ENCODE results near the gene TYROBP.
"Not testable (repeated sequence)": the region's sequence is repeated elsewhere in the genome, so short reads cannot be mapped to it uniquely, and the experiment has no call there.

Gene TYROBP

DNA sequence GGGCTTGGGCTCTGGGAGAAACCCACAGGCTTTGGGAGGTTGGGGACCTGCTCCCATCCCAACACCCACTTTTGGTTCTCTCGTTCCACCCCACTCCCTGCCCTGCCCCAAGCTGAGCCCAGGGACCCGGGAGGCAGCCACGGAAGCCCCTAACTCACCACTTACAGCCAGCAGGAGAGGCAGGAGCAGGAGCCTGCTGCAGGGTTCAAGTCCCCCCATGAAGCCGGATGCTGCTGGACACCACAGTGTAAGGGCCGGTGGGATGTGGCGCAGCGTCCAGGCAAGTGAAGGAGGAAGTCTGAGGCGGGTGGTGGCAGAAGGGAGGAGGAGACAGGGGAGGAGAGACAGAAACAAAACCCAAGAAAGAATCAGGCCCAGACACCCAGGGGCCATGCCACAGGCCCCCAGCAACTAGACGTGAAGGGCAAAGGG, at the start of gene TYROBP:
Gene TYROBP, minus strand, starts transcription at position 286 of the 432 bp plus-strand sequence. Its CDS starts 67 bp downstream, at position 219.
- no peak for DNase-seq (ENCODE audit: low spot score)

DNA sequence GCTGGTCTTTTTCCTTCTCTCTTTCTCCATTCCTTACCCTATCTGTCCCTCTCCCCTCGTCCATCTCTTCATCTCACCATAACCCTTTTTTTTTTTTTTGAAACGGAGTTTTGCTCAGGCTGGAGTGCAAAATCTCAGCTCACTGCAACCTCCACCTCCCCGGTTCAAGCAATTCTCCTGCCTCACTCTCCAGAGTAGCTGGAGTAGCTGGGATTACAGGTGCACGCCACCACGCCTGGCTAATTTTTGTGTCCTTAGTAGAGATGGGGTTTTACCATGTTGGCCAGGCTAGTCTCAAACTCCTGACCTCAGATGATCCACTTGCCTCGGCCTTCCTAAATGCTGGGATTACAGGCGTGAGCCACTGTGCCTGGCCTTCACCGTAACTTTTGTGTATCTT, 49.3 kb upstream of the TYROBP start:
- DNase-seq (ENCODE audit: low spot score): not testable (repeated sequence)

DNA sequence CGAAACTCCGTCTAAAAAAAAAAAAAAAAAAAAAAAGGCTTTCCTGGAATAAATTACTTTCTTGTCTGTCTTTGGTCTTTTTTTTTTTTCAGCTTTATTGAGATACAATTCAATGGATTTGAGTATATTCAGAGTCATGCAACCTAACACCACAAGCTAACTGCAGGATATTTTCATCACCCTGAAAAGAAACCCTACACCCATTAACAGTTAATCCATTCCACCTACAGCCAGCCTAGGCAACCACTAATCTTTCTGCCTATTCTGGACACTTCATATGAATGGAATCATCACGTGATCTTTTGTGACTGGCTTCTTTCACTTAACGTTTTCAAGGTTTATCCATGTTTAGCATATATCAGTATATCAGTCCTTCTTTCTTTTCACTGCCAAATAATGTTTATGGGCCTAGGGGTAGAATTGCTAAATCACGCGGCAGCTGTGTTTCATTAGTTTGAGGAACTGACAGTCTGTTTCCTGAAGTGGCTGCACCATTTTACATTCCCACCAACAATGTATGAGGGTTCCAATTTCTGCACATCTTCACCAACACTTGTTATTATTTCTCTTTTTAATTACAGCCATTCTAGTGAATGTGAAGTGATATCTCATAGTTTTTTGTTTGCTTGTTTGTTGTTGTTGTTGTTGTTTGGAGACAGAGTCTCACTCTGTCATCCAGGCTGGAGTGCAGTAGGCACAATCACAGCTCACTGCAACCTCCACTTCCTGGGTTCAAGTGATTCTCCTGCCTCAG, 48.0 kb upstream of the TYROBP start:
- DNase-seq (ENCODE audit: low spot score): no peak

DNA sequence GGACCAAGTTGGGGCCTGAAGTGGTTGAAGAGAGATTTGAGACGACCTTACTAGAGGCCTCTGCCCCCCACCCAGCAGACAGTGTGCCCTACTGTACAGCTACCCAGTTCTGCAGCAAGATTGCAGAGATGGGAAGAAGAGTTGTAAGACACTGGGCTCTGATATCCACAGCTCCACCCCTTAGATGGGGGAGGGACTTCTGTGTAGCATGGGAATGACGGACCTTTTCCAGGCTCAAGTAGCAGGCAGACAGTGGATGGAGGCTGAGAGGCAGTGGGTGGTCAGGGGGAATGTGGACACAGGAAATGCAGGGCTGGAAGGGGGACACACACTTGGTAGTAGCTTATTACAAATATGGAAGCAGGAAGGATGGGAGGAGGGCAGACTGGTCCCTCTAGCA, 41.0 kb upstream of the TYROBP start:
- no peak for DNase-seq (ENCODE audit: low spot score)

DNA sequence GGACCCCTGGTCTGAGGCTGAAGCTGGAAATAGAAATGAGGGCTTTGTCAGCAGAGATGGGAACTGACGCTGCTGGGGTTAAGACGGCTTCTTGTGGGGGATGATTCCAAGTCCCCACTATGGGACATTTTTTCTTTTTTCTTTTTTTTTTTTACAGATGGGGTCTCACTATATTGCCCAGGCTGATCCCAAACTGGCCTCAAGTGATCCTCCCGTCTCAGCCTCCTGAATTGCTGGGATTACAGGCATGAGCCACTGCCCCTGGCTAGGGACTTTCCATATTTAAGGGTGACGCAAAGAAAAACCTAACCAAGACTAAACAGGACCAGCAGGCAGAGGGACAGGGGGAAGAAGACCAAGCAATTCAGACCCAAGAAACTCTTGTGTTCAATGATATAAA, 38.1 kb upstream of the TYROBP start:
- DNase-seq (ENCODE audit: low spot score): no peak

DNA sequence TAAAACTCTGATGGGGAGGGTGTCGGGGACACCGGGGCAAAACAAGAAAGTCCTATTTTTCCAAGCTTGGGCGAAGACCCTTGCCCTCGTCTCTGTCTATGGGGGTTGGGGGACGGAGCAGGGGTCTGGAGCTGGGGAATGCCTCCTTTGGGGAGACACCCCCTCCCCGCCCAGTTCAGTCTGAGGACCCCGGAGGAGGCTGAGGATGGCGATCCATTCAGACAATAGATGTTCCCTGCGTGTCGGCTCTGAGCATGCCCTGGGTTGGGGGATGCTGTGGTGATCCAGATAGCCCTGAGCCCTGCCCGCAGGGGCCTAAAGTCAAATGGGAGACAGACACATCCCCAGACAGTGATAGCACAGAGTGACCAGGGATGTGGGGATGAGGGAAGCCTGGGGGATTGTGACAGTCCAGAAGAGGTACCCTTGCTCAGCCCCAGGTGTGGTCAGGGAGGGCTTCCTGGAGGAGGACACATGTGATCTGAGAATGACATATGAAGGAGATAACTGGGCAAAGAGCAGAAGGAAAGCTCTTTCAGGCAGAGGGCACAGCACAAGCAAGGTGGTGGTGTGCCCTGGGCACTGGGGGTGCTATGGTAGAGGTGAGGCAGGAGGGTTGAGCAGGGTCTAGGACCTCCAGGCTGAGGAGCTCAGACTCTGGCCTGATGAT, 37.2 kb upstream of the TYROBP start:
- DNase-seq (ENCODE audit: low spot score): no peak

DNA sequence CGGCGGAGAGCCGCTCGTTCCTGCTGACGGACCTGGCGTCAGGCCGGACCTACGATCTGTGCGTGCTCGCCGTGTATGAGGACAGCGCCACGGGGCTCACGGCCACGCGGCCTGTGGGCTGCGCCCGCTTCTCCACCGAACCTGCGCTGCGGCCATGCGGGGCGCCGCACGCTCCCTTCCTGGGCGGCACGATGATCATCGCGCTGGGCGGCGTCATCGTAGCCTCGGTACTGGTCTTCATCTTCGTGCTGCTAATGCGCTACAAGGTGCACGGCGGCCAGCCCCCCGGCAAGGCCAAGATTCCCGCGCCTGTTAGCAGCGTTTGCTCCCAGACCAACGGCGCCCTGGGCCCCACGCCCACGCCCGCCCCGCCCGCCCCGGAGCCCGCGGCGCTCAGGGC, 36.5 kb upstream of the TYROBP start:
- DNase-seq (ENCODE audit: low spot score): no peak

DNA sequence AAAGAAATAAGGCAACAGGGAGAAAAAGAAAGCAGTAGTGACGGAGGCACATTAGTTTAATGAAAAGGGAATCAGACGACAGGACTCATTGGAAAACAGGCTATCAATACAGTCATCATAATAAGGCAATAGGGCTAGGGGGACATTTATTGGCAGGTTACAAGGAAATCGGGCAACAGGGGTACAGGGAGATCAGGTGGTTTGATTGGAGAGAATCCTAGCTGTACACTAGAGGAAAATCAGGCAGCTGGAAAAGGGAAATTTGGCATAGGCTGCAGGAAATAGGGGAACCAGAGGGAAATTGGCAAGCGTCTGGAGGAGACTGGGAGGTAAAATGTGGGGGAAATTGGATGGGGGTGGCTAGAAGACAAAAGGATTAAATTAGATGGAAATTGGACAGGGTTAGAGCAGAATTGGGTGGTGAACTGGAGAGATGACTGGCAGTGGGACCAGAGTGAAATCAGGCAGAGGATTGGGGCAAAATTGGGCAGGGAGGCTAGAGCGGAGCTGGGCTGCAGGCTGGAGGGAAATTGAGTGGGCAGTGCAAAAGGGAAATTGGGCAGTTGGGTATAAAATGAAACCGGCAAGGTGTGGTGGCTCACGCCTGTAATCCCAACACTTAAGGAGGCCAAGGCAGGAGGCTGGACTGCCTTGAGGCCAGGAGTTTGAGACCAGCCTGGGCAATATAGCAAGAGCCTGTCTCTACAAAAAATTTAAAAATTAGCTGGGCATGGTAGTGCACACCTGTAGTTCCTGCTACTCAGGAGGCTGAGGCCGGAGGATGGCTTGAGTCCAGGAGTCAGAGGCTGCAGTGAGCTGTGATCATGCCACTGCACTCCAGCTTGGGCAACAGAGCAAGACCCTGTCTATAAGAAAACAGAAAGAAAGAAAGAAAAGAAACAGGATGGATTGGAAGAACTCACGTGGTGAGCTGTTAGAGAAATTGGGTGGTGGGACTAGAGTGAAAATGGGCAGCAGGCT, 35.5 kb upstream of the TYROBP start:
- DNase-seq (ENCODE audit: low spot score): no peak

DNA sequence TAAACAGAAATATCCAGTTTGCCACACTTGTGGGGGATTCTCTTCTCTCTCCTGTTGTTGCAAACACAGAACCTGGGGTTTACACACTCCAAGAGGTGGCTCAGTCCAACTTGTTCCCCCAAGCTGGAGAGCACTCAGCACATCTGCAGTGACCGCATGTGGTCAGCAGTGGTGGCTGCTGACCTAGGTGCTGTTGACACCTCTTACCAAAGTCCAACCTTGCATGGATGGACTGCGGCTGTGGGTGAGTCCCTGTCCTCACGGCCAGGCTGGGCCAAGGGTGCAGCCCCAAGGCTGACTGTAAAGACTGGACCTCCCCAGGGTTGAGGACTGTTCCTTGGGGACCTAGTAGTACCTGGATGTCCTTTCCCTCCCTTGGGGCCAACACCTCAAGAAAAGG, 34.1 kb upstream of the TYROBP start:
- no peak for DNase-seq (ENCODE audit: low spot score)

DNA sequence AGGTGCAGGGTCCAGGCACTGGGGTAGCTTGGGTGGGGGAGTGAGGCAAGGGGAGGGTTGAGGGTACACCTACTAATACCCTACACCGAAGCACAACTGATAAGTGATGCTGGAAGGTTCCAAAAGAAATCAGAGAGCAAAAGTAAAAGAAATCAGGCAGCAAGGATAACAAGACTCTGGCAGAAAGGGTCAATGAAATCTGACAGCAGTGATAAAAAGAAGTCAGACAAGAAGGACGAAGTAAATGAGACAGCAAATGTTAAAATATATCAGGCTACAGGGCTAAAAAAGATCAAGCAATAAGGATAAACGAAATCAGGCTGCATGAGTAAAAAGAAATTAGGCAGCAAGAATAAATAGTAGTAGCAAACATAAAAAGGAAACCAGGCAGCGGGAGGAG, 32.7 kb upstream of the TYROBP start:
- no peak for DNase-seq (ENCODE audit: low spot score)

DNA sequence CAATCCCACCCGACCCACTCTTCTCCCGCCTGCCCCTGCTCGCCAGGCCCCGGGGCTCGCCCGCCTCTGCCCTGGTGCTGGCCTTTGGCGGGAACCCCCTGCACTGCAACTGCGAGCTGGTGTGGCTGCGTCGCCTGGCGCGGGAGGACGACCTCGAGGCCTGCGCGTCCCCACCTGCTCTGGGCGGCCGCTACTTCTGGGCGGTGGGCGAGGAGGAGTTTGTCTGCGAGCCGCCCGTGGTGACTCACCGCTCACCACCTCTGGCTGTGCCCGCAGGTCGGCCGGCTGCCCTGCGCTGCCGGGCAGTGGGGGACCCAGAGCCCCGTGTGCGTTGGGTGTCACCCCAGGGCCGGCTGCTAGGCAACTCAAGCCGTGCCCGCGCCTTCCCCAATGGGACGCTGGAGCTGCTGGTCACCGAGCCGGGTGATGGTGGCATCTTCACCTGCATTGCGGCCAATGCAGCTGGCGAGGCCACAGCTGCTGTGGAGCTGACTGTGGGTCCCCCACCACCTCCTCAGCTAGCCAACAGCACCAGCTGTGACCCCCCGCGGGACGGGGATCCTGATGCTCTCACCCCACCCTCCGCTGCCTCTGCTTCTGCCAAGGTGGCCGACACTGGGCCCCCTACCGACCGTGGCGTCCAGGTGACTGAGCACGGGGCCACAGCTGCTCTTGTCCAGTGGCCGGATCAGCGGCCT, 32.1 kb upstream of the TYROBP start:
- no peak for DNase-seq (ENCODE audit: low spot score)

DNA sequence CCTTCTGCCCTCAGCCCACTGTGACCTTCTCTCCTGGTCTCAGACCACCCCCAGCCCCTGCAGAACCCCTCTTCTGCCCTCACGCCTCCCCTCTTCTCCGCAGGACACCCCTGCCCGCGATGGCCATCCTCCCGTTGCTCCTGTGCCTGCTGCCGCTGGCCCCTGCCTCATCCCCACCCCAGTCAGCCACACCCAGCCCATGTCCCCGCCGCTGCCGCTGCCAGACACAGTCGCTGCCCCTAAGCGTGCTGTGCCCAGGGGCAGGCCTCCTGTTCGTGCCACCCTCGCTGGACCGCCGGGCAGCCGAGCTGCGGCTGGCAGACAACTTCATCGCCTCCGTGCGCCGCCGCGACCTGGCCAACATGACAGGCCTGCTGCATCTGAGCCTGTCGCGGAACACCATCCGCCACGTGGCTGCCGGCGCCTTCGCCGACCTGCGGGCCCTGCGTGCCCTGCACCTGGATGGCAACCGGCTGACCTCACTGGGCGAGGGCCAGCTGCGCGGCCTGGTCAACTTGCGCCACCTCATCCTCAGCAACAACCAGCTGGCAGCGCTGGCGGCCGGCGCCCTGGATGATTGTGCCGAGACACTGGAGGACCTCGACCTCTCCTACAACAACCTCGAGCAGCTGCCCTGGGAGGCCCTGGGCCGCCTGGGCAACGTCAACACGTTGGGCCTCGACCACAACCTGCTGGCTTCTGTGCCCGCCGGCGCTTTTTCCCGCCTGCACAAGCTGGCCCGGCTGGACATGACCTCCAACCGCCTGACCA, 31.4 kb upstream of the TYROBP start:
- no peak for DNase-seq (ENCODE audit: low spot score)

DNA sequence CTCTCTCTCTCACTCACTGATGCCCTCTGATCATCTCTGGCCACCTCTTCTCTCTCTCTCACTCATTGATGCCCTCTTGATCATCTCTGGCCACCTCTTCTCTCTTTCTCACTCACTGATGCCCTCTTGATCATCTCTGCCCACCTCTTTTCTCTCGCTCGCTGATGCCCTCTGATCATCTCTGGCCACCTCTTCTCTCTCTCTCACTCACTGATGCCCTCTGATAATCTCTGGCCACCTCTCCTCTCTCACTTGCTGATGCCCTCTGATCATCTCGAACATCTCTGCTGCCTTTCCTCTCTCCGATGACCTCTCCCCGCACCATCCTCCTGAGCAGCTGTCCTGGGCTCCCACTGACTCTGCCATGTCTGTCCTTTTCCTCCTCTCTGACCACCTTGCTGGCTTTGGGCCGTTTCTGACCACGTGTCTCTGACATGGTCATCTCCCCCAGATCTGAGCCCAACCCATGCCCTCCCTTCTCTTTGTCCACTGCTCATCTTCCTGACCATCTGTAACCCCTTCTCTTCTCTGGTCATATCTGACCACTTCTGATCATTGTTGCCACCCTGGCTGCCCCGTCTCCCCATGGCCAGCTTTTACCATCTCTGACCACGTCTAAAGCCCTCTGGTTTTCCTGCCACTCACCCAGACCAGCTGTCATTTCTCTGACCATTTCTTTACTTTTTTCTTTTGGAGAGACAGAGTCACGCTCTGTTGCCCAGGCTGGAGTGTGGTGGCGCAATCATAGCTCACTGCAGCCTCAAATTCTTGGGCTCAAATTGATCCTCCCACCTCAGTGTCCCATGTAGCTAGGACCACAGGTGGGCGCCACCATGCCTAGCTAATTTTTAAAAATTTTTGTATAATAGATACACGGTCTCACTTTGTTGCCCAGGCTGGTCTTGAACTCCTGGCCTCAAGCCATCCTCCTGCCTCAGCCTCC, 30.5 kb upstream of the TYROBP start:
- DNase-seq (ENCODE audit: low spot score): no peak

DNA sequence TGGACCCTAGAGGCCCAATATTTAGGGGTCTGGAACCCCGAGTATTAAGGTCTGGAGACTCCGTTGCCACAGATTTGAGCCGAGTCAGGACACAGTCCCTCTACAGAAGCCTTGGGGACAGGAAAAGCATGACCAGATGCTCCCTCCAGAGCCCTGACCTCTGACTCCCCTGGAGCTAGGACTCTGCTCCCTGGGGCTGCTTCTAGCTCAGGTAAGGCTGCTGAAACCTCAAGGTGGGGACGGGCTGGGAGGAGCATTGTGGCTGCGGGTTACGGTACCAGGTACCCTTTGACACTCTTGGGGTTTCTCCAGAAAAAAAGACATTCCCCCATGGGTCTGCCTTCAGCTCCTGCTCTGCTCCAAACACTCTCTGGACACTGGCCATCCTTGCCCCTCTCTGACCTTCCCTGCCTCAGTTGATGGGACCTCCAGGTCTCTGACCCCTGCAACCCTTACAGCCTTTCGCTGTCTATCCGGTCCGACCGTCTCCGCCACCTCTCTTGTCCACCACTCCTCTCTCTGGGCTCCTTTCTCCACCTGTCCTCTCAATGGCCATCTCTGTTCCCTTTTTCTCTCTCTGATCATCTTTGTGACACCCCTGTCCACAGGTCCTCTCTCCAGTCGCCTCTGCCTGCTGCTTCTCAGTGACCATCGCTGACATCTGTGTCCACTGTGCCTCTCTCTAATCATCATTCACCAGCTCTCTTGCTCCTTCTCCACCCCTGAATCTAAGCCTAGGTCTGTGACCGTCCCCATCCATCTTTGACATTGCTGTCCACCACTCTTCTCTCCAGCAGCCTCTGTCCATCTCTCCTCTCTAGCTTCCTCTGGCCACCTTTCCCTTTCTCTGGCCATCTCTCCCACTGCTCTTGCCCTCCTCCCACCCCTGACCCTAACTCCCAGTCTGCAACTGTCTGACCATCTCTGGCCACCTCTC, 29.5 kb upstream of the TYROBP start:
- DNase-seq (ENCODE audit: low spot score): no peak

DNA sequence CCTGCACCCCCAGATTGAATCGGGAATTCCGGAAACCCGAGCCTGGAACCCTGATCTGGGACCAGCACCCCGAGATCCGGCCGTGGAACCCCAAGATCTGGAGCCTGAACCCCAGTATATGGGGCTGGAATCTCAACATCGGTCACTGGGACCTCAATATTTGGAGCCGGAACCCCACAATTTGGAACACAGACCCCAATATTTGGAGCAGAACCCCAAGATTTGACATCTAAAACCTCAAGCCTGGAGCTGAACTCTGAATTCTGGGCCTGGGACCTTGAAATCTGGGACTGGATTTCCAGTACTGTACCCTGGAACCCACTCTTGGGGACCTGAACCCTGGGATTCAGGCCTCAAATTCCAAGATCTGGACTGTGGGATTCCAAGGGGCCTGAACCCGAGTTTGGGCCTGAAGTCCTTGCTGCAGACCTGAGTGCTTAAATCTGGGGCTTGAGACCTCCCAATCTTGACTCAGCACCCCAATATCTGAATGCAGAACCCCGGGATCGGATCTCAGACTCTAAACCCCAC, 28.7 kb upstream of the TYROBP start:
- no peak for DNase-seq (ENCODE audit: low spot score)

DNA sequence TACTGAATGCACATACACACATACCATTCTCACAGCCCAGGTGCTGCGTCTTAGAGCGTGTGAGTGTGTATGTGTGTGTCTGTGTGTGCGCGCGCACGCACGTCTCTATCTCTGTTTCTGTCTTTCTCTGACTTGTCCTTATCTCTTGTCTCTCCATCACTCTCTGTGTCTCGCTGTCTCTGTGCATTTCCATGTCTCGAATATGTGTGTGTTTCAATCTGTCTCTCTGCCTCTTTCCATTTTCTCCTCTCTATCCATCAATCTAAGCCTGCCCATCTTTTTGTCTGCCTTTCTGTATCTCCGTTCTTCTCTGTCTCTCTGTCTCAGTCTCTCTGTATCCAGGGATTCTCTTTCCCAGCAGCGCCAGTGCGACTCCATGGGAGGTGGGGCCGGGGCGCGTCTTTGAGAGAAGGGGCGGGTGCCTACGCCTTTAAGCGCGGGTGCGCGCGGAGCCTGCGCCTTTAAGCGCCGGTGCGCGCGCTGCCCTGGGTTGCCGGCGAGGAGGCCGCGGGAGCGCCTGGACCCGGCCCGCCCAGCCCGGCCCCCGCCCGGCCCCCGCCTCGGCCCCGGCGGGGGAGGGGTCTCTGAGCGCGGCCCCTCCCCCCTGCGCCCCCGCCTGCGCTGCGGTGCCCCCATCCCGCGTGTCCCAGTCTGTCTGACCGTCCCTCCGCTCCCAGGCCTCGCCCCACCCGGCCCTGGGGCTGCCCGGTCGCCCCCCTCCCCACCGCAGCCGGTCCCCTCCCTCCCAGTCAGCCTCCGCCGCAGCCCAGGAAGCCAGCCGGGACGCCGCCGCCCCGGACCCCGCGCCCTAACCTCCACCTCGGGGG, 28.0 kb upstream of the TYROBP start, which contains the start of gene LRFN3:
Gene LRFN3, plus strand, starts transcription at position 464 of the 827 bp plus-strand sequence. CDS start 3,052 bp downstream, outside the sequence.
- DNase-seq (ENCODE audit: low spot score): peak; percentile 94

DNA sequence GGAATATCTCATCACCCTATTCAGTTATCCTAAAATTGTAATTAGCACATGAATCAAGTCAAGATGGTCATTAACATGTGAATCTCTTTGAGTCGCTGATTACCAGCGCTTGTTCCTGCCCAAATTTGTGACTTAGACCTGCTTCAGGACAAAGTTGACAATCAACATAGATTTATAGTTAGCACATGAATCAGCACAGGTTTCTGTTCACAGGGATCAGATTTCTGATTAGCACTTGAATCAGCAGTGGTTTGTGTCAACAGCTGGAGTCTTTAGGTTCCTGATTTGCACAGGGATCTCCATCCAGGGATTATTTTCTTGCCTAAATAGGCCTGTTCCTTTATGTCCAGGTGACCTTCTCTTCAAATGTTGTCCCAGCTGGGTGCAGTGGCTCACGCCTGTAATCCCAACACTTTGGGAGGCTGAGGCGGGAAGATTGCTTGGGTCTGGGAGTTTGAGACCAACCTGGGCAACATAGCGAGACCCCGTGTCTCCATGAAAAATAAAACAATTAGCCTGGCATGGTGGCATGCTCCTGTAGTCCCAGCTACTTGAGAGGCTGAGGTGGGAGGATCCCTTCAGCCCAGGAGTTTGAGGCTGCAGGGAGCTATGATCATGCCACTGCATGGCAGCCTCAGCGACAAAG, 24.3 kb upstream of the TYROBP start:
- DNase-seq (ENCODE audit: low spot score): no peak
